ENCODE results near the gene DYNLT4.
"Not testable (repeated sequence)": the region's sequence is repeated elsewhere in the genome, so short reads cannot be mapped to it uniquely, and the experiment has no call there.

DYNLT4 gene

DNA sequence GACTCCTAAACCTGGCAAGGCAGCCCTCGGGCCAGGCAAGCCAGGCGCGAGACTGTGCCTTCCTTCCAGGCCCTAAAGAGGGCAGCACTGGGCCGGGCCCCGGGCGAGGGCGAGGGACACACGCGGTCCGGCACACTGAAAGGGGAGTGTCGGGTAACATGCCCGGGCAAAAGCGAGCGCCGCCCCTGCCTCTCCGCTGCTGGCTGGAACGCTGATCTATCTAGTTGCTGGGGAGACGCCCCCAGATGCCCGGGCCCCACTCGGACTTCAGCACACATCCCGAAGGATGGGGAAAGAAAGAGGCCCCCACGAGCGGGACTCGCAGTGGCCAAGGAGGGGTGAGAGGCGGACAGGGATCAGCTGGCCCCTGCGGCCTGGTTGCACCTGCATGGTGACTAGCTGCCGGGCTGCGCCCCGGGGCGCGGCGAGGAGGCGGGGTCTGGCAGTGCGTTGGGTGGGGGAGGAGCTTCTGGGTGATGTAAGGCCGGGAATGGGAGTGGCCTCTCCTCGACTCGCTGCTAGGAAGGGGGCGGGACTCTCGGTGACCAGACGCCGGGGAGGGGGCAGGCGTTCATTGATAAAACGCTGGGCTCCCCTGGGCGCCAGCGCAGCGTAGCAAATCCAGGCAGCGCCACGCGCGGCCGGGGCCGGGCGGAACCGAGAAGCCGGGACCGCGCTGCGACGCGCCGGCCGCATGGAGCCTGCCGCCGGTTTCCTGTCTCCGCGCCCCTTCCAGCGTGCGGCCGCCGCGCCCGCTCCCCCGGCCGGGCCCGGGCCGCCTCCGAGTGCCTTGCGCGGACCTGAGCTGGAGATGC, 7.2 kb downstream of the DYNLT4 start, which contains the start of gene PLK3:
PLK3 (plus strand) TSS at position 608 of the 815 bp plus-strand sequence; CDS start at position 695, 87 bp downstream.
- Histone ChIP-seq H3K9me3 (no peaks in the 10 kb centered on the region), H3K27me3 (no peaks in the 10 kb centered on the region), H3K27ac (peak within 1 kb of the TSS; percentile 95), H3K36me3 (peaks cover 32% of the 10 kb centered on the region), H3K4me1 (ENCODE audit: control insufficient read depth in 1 of 2, insufficient read depth in 1 of 2, low read depth in 1 of 2, low read length in 1 of 2) (peaks cover 36 to 41% of the 10 kb centered on the region in 2 experiments), H3K4me3 (ENCODE audit: low read depth in 1 of 2, low read length in 1 of 2) (peak within 1 kb of the TSS; percentile 82 to 98)
- TF ChIP-seq, protein P1, sequence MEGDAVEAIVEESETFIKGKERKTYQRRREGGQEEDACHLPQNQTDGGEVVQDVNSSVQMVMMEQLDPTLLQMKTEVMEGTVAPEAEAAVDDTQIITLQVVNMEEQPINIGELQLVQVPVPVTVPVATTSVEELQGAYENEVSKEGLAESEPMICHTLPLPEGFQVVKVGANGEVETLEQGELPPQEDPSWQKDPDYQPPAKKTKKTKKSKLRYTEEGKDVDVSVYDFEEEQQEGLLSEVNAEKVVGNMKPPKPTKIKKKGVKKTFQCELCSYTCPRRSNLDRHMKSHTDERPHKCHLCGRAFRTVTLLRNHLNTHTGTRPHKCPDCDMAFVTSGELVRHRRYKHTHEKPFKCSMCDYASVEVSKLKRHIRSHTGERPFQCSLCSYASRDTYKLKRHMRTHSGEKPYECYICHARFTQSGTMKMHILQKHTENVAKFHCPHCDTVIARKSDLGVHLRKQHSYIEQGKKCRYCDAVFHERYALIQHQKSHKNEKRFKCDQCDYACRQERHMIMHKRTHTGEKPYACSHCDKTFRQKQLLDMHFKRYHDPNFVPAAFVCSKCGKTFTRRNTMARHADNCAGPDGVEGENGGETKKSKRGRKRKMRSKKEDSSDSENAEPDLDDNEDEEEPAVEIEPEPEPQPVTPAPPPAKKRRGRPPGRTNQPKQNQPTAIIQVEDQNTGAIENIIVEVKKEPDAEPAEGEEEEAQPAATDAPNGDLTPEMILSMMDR (IDR thresholded peaks at IDR 0.05) = peak; percentile 90

DNA sequence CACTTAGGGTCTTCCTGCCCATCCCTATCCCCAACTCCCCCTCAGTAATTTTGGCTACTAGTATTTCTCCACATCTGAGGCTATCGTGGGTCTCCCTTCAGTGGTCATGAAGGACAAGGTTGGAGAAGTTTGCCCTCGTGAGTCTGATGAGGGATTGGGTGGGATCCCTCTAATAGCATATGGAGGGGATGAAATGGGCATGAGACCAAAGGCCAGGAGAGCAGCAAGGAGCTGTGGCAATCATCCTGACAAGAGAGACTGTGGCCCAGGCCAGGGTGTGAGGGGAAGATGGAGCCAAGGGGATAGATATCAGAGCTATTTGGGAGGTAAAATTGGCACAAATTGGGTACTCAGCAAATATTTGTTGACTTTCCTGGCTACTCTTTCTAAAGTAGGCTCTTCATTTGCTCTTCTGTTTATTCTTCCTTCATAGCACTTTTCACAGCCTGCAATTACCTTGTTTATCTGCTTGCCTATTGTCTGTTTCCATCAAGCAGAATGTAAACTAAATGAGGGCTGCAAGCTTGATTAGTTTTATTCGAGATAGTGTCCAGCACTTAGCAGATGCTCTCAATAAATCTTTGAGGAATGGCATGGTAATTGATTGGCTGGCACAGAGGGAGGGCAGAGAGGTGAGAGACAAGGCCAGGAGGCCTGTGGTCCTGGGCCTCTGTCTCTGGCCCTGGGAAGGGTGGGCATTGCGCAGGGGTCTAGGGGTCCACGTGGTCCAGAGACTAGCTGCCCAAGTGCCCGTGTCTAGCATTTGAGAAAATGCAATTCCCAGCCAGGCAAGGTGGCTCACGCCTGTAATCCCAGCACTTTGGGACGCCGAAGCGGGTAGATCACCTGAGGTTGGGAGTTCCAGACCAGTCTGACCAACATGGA, 8.4 kb downstream of the DYNLT4 start:
- H3K9me3 ChIP-seq = no peaks in the 10 kb centered on the region
- H3K36me3 ChIP-seq = peaks cover 20% of the 10 kb centered on the region
- peak overlapping the region; percentile 95 for H3K27ac ChIP-seq
- TF ChIP-seq, protein P1 (IDR thresholded peaks at IDR 0.05) = no peak
- H3K27me3 ChIP-seq = no peaks in the 10 kb centered on the region
- H3K4me1 ChIP-seq (ENCODE audit: control insufficient read depth in 1 of 2, insufficient read depth in 1 of 2, low read depth in 1 of 2, low read length in 1 of 2) = peaks cover 36 to 38% of the 10 kb centered on the region in 2 experiments
- H3K4me3 ChIP-seq (ENCODE audit: low read depth in 1 of 2, low read length in 1 of 2) = peak overlapping the region; percentile 82 to 98

DNA sequence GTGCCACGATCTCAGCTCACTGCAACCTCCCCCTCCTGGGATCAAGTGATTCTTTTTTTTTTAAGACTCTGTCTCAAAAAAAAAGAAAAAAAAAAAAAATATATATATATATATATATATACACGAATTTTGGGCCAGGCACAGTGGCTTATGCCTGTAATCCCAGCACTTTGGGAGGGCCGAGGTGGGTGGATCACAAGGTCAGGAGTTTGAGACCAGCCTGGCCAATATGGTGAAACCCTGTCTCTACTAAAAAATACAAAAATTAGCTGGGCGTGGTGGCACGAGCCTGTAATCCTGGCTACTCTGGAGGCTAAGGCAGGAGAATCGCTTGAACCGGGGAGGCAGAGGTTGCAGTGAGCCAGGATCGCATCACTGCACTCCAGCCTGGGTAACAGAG, 9.3 kb downstream of the DYNLT4 start:
- H3K36me3 ChIP-seq = peaks cover 12% of the 10 kb centered on the region
- not testable (repeated sequence) for H3K27me3 ChIP-seq; H3K27ac ChIP-seq; H3K4me3 ChIP-seq (ENCODE audit: low read depth in 1 of 2, low read length in 1 of 2); H3K9me3 ChIP-seq
- H3K4me1 ChIP-seq (ENCODE audit: control insufficient read depth in 1 of 2, insufficient read depth in 1 of 2, low read depth in 1 of 2, low read length in 1 of 2) = peaks cover 31 to 36% of the 10 kb centered on the region in 2 experiments

DNA sequence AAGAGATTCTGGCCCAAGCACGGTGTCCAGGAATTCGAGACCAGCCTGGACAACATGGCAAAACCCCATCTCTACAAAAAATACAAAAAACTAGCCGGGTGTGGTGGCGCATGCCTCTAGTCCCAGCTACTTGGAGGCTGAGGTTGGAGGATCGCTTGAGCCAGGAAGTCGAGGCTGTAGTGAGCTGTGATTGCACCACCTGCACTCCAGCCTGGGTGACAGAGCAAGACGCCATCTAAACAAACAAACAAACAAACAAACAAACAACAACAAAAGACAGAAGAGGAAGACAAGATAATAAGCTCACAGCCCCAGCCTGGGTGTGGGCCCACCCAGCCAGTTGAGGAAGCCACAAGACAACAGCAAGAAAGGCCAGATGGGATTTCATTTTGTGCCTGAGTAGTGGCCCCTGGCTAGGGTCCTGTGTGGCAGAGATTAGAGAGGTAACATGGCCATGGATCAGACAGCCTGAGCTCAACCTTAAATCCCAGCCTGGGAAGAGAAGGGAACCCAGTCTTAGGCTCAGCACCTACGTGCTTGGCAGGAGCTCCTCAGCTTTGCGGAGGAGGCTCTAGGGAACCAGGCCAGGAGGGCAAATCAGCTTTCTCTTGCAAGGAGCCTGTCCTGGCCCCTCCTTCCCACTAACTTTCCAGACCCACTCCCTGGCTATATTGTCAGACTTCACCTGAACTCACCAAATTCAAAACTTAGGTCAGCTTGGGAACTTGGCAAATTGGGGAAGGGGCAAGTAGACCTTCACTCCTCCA, 14.2 kb downstream of the DYNLT4 start:
- H3K4me3 ChIP-seq (ENCODE audit: low read depth in 1 of 2, low read length in 1 of 2) = no peak overlapping the region
- H3K4me1 ChIP-seq (ENCODE audit: control insufficient read depth in 1 of 2, insufficient read depth in 1 of 2, low read depth in 1 of 2, low read length in 1 of 2) = no peaks in the 10 kb centered on the region
- H3K27me3 ChIP-seq = no peaks in the 10 kb centered on the region
- no peak overlapping the region for H3K27ac ChIP-seq
- no peaks in the 10 kb centered on the region for H3K9me3 ChIP-seq
- TF ChIP-seq, protein P1 (IDR thresholded peaks at IDR 0.05) = no peak
- H3K36me3 ChIP-seq = no peaks in the 10 kb centered on the region

DNA sequence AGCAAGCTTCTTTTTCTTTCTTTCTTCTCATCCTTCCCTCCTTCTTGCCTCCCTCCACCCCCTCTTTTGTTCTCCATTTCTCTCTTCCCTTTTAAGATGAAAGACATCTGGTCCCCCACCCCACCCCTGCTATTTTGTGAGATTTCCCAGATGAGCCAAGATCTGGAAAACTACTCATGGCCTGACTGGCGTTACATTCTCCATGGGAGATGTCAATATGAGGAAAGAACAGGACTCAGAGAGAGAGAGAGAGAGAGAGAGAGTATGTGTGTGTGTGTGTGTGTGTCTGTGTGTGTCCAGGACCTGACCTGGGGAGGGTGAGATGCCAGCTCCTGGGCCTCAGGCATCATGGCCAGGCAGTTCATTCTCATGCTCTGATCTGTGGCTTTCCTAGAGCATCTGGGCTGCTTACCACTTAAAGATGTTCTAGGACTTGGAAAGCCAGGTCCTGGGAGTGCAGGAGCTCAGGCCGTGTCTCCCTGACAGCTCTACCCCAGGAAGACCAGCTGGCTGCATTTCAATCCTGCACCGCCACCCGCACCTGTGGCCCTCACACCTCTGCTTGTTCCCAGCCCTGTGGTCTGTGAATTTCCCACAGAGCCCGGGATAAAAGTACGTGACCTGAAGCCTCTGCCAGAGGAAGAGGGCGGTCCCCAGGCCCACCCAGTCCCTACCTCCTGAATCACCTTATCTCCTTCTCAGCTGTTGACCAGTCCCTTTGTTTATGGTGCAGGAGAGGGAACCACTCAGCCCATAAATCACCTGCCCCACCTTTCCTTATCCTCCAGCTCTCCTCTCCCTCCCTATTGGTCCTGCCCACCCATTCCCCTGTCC, 16.0 kb downstream of the DYNLT4 start:
- no peaks in the 10 kb centered on the region for H3K36me3 ChIP-seq
- no peak overlapping the region for H3K27ac ChIP-seq
- H3K4me3 ChIP-seq (ENCODE audit: low read depth in 1 of 2, low read length in 1 of 2) = no peak overlapping the region
- no peaks in the 10 kb centered on the region for H3K9me3 ChIP-seq
- TF ChIP-seq, protein P1 (IDR thresholded peaks at IDR 0.05) = no peak
- H3K4me1 ChIP-seq (ENCODE audit: control insufficient read depth in 1 of 2, insufficient read depth in 1 of 2, low read depth in 1 of 2, low read length in 1 of 2) = peaks cover 5 to 6% of the 10 kb centered on the region in 2 experiments
- no peaks in the 10 kb centered on the region for H3K27me3 ChIP-seq
